GDM1 (cell line): ENCODE measurements around the gene SESN2.

Experiments
- DNase-seq: peaks from one replicate; lab custom pipeline; 2025; lab: John Stamatoyannopoulos, UW

The SESN2 gene

GRCh38 chr1:28249013-28249865, 10.1 kb upstream of the SESN2 start:
- no peak for DNase-seq

GRCh38 chr1:28249866-28250295, 9.4 kb upstream of the SESN2 start:
- no peak for DNase-seq

- no peak for DNase-seq
Measured at GRCh38 chr1:28256197-28256827, 3.0 kb upstream of the SESN2 start.

GRCh38 chr1:28257736-28258135, 1.6 kb upstream of the SESN2 start:
- no peak for DNase-seq

GRCh38 chr1:28258628-28259251, 578 bp upstream of the SESN2 start:
- no peak for DNase-seq

- peak; percentile 14 for DNase-seq
Measured at GRCh38 chr1:28259934-28260802, 850 bp downstream of the SESN2 start.

- no peak for DNase-seq
Measured at GRCh38 chr1:28260803-28261174, 1.5 kb downstream of the SESN2 start.

GRCh38 chr1:28264897-28265296, 5.6 kb downstream of the SESN2 start:
- DNase-seq = no peak

- no peak for DNase-seq
Measured at GRCh38 chr1:28265577-28265976, 6.3 kb downstream of the SESN2 start.

- DNase-seq = no peak
Measured at GRCh38 chr1:28266920-28267322, 7.6 kb downstream of the SESN2 start.

- DNase-seq = no peak
Measured at GRCh38 chr1:28267633-28268032, 8.3 kb downstream of the SESN2 start.

- DNase-seq = no peak
Measured at GRCh38 chr1:28269529-28269928, 10.2 kb downstream of the SESN2 start.

GRCh38 chr1:28272215-28272852, 13.0 kb downstream of the SESN2 start:
- DNase-seq = no peak

- DNase-seq = no peak
Measured at GRCh38 chr1:28273216-28273860, 14.0 kb downstream of the SESN2 start.

GRCh38 chr1:28278763-28279162, 19.4 kb downstream of the SESN2 start:
- DNase-seq = no peak

GRCh38 chr1:28279721-28280120, 20.4 kb downstream of the SESN2 start:
- no peak for DNase-seq

- no peak for DNase-seq
Measured at GRCh38 chr1:28280501-28280900, 21.2 kb downstream of the SESN2 start.

GRCh38 chr1:28280977-28281381, 21.7 kb downstream of the SESN2 start:
- no peak for DNase-seq

GRCh38 chr1:28281608-28282425, 22.5 kb downstream of the SESN2 start:
- no peak for DNase-seq
